ENCODE measurements around the gene LAMA4.

DNA sequence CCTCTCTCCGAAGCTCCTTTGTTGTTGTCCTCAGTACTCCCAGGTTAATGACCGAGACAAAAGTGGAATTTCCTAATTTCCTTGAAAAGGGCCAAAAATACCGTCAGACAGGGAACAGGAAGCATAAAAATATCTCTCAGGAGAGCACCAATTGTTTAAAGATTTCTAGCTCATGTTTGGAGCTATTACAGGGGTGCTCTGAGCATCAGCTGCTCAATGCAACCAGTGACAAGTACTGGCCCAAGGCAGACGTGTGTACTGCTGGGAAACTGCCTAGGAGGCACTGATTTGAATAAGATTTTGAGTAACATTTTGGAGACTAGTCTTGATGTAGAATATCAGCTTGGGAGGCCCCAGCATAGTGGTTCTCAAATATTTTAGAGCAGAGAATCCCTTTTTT, 17.3 kb downstream of the LAMA4 start:
- TF ChIP-seq, protein P1, sequence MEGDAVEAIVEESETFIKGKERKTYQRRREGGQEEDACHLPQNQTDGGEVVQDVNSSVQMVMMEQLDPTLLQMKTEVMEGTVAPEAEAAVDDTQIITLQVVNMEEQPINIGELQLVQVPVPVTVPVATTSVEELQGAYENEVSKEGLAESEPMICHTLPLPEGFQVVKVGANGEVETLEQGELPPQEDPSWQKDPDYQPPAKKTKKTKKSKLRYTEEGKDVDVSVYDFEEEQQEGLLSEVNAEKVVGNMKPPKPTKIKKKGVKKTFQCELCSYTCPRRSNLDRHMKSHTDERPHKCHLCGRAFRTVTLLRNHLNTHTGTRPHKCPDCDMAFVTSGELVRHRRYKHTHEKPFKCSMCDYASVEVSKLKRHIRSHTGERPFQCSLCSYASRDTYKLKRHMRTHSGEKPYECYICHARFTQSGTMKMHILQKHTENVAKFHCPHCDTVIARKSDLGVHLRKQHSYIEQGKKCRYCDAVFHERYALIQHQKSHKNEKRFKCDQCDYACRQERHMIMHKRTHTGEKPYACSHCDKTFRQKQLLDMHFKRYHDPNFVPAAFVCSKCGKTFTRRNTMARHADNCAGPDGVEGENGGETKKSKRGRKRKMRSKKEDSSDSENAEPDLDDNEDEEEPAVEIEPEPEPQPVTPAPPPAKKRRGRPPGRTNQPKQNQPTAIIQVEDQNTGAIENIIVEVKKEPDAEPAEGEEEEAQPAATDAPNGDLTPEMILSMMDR (IDR thresholded peaks at IDR 0.05): no peak
- TF ChIP-seq POLR2A (IDR thresholded peaks at IDR 0.05): no peak
